Kidney capillary endothelial cell (primary cell): ENCODE results near the gene MYO1B.

Experiments
- DNase-seq: peaks from one replicate; pipeline ENCODE4 v3.0.0-alpha.2; 2018; ENCODE audit warnings: low spot score

The MYO1B gene

DNA sequence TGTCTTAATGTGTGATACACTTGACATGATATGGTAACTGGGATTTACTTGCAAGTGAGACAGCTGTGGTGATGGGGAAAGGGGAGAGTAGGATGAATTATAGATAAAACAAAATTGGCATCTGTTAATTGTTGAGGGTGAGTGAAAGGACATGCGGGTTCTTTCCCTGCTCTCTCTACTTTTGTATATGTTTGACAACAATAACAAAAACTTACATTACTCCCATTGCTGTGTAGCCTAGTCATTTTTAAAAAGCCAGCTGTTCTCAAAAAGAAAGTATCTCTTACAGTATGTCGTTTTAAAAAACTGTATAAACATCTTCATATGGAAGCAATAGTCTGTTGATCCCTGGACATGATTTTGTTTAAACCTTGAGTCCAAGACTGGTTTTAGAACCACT, 117.6 kb downstream of the MYO1B start:
- no peak for DNase-seq

DNA sequence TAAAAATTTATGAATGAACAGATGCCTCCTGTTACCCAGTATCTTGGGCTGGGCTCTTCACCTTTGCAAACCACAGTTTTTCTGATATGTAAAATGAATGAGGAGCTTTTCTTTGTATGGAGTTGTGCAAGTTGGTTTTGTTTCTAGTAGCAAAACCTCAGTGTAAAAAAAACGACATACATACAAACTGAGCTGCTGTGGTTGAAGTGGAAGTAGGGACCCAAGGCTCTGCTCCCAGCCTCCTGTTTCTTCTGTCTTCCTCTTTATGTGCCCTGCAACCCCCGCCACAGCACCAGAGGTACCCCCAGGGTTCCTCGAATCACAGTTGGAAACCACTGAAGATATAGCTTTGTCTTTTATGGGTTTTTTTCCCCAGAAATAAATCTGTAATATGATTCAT, 118.1 kb downstream of the MYO1B start:
- DNase-seq, result no peak

DNA sequence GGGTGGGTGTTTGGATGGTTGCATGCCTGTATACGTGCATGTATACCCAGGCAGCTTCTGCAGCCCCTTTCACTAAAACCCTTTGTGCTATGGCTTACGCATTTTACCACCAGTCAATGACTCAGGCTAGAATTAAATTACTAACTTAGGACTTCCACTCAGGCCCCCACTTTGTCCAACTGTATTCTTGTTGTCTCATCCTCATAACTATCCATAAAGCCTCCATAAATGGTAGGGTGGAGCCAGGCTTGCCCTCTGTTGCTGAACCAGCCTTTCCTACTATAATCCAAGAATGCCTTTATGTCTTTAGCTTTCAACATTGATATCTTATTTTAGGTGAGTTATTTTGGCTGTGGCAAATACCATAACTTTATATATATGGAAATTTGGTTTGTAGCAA, 119.9 kb downstream of the MYO1B start:
- no peak for DNase-seq

DNA sequence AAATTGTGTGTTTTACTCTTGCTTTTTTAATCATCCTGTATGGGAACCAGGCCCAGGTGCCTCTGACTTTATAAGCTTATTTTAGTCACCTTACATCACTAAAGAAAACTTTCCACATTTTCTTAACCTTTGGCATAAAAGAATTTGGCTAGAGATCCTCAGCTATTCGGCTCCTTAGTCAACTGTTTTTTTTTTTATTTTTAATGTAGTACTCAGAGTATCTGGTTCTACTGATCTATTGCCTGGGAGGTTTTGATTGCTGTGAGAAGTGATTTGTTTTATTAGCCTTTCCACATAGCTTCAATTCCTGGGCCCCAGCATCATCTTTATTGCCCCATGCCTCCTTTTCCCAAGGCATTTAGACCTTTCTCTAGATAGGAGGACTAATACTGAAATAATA, 121.0 kb downstream of the MYO1B start:
- DNase-seq, result no peak

DNA sequence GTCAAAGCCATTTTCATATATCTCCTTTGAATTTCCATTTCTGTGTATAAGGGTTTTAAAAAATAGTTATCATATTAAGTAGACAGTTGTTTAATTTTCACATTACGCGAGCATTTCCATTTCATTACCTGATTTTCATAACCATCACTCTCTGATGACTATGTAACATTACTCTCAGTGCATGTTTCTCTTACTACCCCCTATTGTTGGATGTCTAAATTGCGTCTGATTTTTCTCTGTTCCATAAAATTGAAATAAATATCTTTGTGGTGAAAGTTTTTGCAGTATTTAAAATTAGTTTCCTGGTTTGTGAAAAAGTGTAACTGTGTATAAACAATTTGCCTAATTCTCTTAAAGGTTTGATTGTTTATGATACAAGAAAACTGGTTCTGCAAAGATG, 123.8 kb downstream of the MYO1B start:
- DNase-seq, result no peak

DNA sequence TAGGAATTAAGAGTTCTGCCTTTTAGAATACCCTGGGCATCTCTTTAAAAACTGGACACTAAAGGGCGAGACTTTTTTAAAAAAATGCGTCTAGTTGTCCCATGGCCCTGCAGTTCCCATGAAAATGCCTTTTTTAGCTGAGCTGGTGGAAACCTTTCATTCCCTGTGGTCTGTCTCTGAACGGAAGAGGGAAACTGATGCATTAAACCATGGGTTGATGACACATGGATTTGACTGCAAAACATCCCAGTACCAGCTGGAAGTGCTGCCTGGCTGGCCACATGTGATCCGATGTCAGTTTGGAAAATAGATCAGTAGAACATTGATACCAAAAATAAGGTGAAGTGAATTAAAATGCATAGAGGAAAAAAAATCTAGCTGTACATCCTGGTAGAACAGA, 129.2 kb downstream of the MYO1B start:
- no peak for DNase-seq

DNA sequence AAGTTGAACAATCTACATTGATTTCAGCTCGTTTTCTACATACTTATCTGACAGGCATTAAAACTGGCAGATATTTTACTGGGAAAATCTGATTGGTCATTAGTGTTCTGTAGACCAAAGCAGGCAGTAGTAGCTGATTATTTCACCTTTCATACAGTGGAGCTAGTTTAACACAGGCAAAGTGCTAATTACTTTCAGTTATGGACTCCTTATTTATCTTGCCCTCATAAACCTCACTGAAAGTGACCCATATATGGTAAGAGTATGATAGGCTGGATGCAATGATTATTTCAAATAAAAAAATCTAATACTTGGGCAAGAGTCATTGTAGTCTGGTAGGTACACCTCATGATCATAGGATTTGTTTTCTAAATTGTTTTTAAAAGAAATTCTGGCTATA, 129.7 kb downstream of the MYO1B start:
- DNase-seq, result no peak

DNA sequence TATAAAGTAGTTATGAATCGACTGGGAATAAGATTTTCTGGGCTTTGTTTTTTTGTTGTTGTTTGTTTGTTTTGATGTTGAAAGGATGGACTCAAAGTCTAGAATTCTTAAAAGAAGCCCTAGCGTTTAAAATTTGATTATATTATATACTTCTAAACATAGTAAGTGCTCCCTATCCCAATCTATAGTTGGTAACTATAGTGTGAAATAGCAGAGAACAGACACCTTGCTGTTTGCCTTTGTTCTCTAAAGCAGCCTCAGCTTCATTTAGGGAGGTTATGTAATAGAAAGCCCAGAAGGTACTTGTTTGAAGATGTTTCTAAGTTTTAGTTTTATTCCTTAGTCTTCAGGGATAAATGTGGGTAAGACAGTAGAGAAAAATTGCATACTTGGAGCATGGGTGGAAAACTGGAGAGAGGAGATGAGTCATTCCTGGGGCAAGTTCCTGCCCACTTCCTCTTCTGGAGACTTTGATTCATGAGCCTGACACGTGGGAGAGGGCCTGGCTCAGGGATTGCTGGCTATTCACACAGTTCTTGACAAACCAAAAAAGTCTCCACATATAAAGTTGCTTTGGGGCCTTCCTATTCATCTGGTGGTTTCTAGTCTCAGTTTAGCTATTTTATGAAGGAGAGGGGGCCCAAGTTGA, 131.9 kb downstream of the MYO1B start:
- peak; percentile 90 for DNase-seq

DNA sequence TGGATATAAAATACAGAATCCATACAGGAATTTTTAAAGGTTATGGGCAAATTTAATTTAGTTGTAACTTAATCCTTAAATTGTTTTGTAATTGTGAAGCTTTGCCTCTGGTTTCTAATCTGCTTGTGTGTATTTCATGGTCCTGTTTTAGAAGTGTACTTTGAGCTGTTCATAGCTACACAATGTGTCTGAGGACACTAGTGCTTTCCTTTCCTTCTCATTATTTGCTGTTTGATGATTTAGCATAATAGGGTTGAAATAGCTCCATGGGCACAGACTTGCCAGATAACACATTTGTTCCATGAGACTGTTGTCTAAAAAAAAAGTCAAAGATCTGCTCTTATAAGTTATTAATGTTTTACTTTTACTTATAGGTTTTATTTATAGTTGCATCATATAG, 134.2 kb downstream of the MYO1B start:
- DNase-seq, result no peak

DNA sequence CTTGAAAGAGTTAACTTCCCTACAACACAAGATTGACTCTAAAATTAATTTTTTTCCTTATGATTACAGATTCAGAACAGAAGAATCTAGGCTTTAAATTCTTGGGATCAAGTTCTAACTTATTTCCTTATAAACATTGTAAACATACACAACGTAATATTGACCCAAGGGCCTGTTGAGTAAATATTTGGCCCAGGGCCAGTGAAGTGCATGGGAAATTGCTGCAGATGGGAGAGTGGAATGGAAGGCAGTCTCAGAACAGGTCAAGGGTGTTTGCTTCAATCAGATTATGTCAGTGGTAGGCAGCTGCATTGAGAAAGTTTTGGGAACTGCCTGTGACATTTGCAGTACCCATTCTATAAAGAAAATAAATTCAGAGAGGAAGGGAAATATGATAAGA, 137.6 kb downstream of the MYO1B start:
- no peak for DNase-seq

DNA sequence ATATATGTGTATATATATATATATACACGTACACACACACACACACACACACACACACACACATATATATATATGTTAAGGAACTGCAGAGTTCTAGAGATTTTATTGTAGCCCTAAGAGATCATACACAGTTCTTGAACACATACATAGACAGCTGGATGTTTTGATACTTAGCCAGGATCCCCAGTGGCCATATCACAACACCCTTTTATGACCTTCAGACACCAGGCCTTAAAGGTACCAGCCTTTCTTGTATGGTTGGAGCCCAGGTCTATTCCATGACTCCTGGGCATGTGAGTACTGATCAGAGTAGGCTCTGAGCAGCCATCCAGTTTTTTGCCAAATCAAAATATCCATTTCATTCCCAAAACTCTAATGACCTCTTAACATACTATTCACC, 138.3 kb downstream of the MYO1B start:
- no peak for DNase-seq

DNA sequence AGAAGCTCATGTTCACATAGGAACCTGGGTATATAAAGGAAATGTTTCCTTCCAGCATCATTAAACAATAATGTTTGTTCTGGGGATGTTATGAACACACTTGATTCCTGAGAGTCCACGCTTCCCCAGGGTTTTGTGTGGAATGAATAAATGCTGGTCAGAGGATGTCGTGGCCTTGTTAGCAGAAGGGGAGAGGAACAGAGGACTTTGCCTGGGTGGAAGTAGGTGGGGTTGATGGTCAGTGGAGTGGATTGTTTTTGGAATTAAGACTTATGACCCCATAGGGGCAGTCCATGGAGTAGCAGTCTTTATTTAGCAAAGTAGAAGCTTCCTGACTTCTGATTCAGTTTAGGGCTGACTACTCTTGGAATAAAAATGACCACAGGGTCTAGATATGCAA, 139.6 kb downstream of the MYO1B start:
- no peak for DNase-seq

DNA sequence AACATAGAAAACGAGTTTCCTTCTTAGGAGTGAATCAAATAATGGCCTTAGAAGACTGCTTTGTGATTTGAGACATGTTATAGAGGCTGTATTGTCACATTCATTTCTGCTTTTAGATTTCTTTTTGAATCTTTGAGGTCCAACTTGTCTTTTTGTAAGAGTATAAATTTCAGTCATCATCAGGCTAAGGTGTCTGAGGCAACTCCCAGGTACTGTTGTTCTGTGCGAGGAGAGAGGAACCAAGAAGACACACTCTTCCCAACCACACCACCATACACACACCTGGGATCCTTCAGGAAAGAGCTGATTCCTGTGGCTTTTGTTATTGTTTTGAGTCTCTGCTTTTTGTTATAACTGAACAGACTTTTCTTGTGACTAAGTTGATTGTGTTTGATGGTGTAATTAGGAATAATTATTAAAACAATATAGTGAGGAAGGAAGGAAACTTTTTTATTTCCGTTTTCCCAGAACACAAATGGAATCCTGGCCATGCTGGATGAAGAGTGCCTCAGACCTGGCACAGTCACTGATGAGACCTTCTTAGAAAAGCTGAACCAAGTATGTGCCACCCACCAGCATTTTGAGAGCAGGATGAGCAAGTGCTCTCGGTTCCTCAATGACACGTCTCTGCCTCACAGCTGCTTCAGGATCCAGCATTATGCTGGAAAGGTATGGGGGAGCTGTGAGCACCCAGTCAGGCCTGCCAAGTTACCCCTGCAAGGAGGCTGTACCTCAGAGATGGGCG, 140.4 kb downstream of the MYO1B start:
- DNase-seq, result peak; percentile 87

DNA sequence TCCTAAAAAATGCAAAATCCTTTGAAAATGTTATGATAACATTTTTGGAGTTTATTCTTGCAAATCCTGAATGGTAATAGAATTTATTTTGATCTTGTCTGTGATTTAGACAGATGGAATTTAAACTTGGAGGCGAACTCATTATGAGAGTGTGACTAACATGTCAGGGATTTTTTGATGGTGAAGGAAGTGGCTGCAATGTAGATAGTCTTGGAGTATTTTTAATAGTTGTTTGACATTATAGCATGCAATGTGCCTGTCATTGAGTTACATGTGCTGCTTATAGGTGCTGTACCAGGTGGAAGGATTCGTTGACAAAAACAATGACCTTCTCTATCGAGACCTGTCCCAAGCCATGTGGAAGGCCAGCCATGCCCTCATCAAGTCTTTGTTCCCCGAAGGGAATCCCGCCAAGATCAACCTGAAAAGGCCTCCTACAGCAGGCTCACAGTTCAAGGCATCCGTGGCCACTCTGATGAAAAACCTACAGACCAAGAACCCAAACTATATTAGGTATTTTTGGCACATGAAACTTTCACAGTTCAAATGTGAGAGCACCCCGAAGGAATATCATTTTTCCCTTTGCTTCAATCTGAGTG, 141.8 kb downstream of the MYO1B start:
- peak; percentile 84 for DNase-seq

DNA sequence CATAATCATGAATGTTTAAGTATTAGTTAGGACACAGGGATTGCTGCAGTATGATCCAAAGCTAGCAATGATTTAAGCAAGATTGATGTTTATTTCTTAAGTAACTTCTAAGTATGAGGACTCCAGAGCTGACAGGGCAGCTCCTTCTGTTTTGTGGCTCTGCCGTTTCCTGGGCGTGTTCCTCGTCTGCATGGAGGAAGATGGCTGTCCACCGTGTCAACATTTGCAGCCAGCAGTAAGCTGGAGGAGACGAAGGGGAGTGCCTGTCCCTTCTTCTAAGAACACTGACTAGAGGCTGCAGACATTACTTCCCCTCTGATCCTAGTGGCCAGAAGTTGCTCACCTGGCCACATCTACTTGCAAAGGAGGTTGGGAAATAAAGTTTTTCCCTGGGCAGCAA, 144.1 kb downstream of the MYO1B start:
- no peak for DNase-seq

DNA sequence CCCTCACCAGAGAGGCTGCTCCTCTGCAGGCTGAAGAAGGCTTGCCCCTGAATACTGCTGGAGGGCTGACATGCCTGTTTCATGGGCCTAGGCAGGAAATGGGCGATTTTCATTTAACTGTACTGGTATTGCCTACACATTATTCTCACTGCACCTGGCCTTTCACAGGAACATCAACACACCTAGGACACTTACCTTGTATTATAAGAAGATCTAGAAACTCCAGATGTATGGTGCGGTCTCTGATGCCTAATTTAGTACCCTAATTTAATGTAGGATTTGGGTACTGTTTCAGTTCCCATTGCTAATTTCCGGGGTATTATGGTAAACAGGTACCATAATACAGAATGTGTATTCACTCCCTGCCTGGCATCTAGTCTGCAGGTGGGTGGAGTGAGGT, 146.0 kb downstream of the MYO1B start:
- no peak for DNase-seq

DNA sequence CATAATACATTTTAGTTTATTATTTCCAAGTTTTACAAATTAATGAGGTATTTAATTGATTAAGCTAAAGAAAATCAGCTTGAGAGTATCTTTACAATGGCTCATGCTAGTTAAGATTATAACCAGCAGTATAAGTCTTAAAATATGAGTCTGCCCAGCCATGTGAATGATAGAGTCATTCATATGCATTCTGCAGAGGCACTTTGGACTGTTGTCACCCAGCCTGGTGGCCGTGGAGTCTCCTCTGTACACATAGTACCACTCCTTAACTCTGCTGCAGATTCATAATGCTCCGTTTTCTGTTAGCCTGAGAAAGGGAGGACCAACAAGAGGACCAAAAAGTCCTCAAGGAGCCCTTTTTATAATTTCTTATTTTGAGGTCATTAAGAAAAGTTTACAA, 148.8 kb downstream of the MYO1B start:
- DNase-seq, result no peak

DNA sequence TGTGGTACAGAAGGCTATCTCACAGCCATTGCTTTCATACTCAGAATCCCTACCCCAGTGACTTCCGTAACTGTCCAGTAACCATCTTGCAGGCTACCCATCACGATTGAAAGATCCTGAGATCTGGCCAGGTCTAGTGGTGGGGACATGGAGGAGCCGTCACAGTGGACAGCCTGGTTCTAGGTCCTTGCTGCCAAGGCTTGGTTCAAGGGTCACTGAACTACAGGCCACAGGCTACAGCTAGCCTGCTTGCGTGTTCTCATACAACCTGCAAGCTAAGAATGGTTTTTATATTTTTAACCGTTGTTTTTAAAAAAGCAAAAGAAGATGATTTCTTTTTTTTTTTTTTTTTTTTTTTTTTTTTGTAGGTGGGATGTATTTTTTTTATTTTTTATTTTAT, 151.6 kb downstream of the MYO1B start:
- DNase-seq, result no peak

DNA sequence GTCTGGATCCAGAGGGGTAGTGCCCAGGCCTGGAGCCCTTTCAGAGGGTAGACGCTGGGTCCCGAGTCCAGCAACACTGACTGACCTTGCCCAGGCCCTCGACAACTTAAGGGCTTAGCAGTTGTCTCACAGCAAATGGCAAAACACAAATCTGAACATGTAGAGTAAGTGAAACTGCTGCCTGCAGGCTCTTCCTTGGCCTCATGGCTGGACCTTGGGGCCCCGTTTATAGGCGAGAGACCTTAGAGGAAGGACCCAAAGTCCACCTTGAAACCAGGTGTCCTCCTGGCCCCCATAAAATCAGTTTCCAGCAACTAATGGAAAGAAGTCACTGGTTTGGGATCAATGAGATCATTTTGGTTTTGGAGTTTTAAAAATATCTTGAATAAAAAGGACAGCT, 154.4 kb downstream of the MYO1B start:
- DNase-seq, result no peak

DNA sequence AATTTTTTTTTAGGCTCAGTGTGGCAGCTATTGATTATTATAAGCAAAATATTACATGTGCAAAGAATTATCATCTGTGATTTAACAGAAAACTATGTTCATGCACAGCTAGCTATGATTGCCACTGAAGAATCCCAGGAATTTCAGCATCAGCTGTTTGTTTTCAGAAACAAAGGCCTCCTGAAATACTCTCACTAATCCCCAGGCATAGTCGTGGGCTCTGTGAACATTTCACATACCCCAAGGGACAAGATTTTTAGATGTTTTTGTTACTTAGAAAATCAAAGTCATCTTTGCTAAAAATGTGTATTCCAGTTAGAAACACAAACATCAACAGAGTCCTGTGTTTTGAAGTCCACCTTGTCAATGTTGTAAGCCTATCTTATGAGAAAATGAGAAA, 156.1 kb downstream of the MYO1B start:
- DNase-seq, result no peak

DNA sequence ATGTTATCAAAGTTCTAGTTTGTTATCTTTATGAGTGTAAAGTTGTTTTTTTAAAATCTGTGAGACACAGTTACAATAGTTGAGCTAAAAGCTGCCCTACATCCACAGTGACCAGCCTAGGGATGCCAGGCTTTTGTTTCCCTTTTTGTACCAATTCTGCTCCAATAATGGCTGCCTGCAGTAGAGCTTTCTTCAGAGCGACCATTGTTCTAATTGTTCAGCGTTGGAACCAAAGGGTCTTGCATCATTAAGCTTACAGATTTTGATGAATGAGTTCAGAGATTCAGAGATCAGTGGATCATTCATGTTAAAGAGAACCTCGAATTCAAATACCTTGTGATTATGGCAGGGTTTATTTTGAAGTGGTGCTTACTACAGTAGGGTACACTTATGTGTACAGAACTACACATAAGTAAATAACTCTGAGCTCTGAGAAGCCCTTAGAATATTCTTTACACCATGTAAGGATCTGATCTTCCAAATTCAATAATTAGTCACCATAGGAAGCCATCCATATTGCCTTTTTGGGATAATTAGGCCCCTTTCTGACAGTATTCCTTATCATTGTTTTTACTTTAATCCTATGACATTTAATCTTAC, 157.9 kb downstream of the MYO1B start:
- DNase-seq, result no peak

DNA sequence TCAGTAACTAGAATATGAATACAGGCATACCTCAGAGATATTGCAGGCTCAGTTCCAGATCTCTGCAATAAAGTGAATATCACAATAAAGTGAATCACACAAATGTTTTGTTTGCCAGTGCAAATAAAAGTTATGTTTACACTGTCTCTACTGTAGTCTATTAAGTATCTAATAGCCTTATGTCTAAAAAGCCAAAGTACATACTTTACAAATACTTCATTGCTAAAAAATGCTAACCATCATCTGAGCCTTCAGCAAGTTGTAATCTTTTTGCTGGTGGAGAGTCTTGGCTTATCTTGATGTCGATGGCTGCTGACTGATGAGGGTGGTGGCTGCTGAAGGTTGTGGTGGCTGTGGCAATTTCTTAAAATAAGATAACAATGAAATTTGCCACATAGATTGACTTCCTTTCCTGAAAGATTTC, 159.4 kb downstream of the MYO1B start:
- DNase-seq, result no peak

DNA sequence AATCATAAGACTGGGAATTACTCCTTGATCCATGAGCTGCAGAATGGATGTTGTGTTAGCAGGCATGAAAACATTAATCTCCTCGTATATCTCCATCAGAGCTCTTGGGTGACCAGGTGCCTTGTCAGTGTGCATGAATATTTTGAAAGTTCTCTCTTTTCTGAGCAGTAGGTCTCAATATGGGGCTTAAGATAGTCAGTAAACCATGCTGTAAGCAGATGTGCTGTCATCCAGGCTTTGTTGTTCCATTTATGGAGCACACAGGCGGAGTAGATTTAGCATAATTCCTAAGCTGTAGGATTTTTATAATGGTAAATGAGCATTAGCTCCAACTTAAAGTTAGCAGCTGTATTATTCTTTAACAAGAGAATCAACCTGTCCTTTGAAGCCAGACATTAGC, 160.3 kb downstream of the MYO1B start:
- DNase-seq, result no peak
